H1 (cell line): ENCODE results near the gene PRR22. TPM values are rescaled to one million over a fixed set of nuclear protein-coding genes. Genes with fewer than 3 reads are reported as not detected.

Experiments used
- CTCF ChIA-PET: fragments of 300-600 bp; sonication (Branson Sonifier 250); formaldehyde crosslinking; loops from one replicate; lab custom pipeline; 2021; ENCODE audit not compliant: partially characterized antibody; lab: Charles Lee
- POLR2A ChIA-PET: fragments of 300-600 bp; sonication (Branson Sonifier 250); formaldehyde crosslinking; loops from one replicate; lab custom pipeline; 2021; ENCODE audit warnings: inconsistent platforms; ENCODE audit not compliant: partially characterized antibody; lab: Charles Lee
- DNase-seq, 2 experiments: peaks; one replicate each; pipeline versions ENCODE4 v3.0.0 to v3.0.0-alpha.2; 2010 to 2022; ENCODE audit warnings: low spot score in 2 of 2, low read depth in 1 of 2, mixed read lengths in 1 of 2
- FAIRE-seq: peaks from 2 replicates; lab custom pipeline; 2011; peaks lifted over from hg19 to GRCh38; lab: Jason Lieb, UNC
- H2AFZ ChIP-seq: 2 replicates; pipeline ENCODE4 v1.8.1; 2012; ENCODE audit warnings: low read length, inconsistent platforms
- H2AK5ac ChIP-seq: 2 replicates; pipeline ENCODE4 v1.6.1; 2013; ENCODE audit warnings: low read depth, low read length
- H2BK120ac ChIP-seq: replicated peaks from 2 replicates; pipeline ENCODE3; 2013; ENCODE audit warnings: low read depth, low read length, inconsistent platforms
- H2BK12ac ChIP-seq: 2 replicates; pipeline ENCODE4 v1.6.1; 2013; ENCODE audit warnings: low read depth, low read length
- H2BK15ac ChIP-seq: 2 replicates; pipeline ENCODE4 v1.6.1; 2013; ENCODE audit warnings: low read length
- H2BK20ac ChIP-seq: 2 replicates; pipeline ENCODE4 v1.6.1; 2013; ENCODE audit warnings: low read length
- H2BK5ac ChIP-seq: 2 replicates; pipeline ENCODE4 v1.6.1; 2013; ENCODE audit warnings: low read depth, low read length
- H3K14ac ChIP-seq: 2 replicates; pipeline ENCODE4 v1.6.1; 2013; ENCODE audit warnings: inconsistent platforms; ENCODE audit not compliant: insufficient read length
- H3K18ac ChIP-seq: 2 replicates; pipeline ENCODE4 v1.6.1; 2013; ENCODE audit warnings: low read length; ENCODE audit errors: extremely low read depth
- H3K23ac ChIP-seq: 2 replicates; pipeline ENCODE4 v1.6.1; 2013; ENCODE audit warnings: inconsistent platforms; ENCODE audit not compliant: insufficient read length
- H3K23me2 ChIP-seq: 2 replicates; pipeline ENCODE4 v1.6.1; 2013; ENCODE audit warnings: low read depth, low read length
- H3K27ac ChIP-seq: 2 replicates; pipeline ENCODE4 v1.6.1; 2011; ENCODE audit warnings: low read depth, low read length, inconsistent platforms
- H3K27me3 ChIP-seq, 4 experiments: replicated peaks in 1 of 4; 1 replicate in 1 of 4; 2 replicates in 3 of 4; pipeline versions ENCODE4 v1.6.1 to v1.8.1; 2011 to 2013; ENCODE audit warnings: low read length in 3 of 4, mild to moderate bottlenecking in 3 of 4, inconsistent platforms in 2 of 4, mixed read lengths in 2 of 4, moderate library complexity in 1 of 4; ENCODE audit not compliant: control insufficient read depth in 3 of 4, insufficient read depth in 3 of 4; ENCODE audit errors: extremely low read depth in 1 of 4
- H3K36me3 ChIP-seq, 4 experiments: 2 replicates each; pipeline versions ENCODE4 v1.6.1 to v1.8.1; 2011 to 2013; ENCODE audit warnings: mild to moderate bottlenecking in 4 of 4, low read length in 3 of 4, moderate library complexity in 2 of 4, control low read depth in 1 of 4, inconsistent platforms in 1 of 4; ENCODE audit not compliant: insufficient read depth in 4 of 4, control insufficient read depth in 2 of 4
- H3K4ac ChIP-seq: replicated peaks from 2 replicates; pipeline ENCODE3; 2013; ENCODE audit warnings: low read length, low read depth, mixed read lengths, inconsistent platforms; ENCODE audit not compliant: insufficient read length
- H3K4me1 ChIP-seq, 4 experiments: replicated peaks in 1 of 4; 1 replicate in 1 of 4; 2 replicates in 3 of 4; pipeline versions ENCODE4 v1.6.1 to v1.8.1; 2011 to 2013; ENCODE audit warnings: low read length in 3 of 4, inconsistent platforms in 2 of 4, mixed read lengths in 1 of 4; ENCODE audit not compliant: insufficient read depth in 4 of 4, control insufficient read depth in 3 of 4
- H3K4me2 ChIP-seq, 2 experiments: 2 replicates each; pipeline versions ENCODE4 v1.6.1 to v1.8.1; 2011 to 2013; ENCODE audit warnings: low read depth in 2 of 2, low read length in 2 of 2, control low read depth in 1 of 2, inconsistent platforms in 1 of 2, mild to moderate bottlenecking in 1 of 2; ENCODE audit not compliant: insufficient read depth in 1 of 2
- H3K4me3 ChIP-seq, 4 experiments: fragments of 200-600, 300-600 bp in 1 of 4; sonication (generic), shearing (Covaris generic), sonication (Bioruptor Twin) in 1 of 4; 2 replicates each; pipeline versions ENCODE4 v1.5.1 to v1.8.1; 2011 to 2016; ENCODE audit warnings: low read length in 4 of 4, low read depth in 3 of 4, control low read depth in 2 of 4, inconsistent platforms in 2 of 4, mild to moderate bottlenecking in 2 of 4, mixed read lengths in 1 of 4, moderate library complexity in 1 of 4; ENCODE audit not compliant: insufficient read depth in 2 of 4; ENCODE audit errors: extremely low read depth in 1 of 4
- H3K56ac ChIP-seq: replicated peaks from 2 replicates; pipeline ENCODE3; 2013; ENCODE audit warnings: low read depth, mild to moderate bottlenecking, mixed read lengths, low read length, inconsistent platforms; ENCODE audit not compliant: insufficient read length
- H3K79me1 ChIP-seq: 2 replicates; pipeline ENCODE4 v1.6.1; 2013; ENCODE audit warnings: low read depth, low read length, control low read depth
- H3K79me2 ChIP-seq, 2 experiments: 2 replicates each; pipeline versions ENCODE4 v1.6.1 to v1.8.1; 2012 to 2013; ENCODE audit warnings: low read length in 2 of 2, mild to moderate bottlenecking in 2 of 2, inconsistent platforms in 1 of 2; ENCODE audit not compliant: insufficient read depth in 2 of 2, control insufficient read depth in 1 of 2
- H3K9ac ChIP-seq, 4 experiments: replicated peaks in 1 of 4; 1 replicate in 1 of 4; 2 replicates in 3 of 4; pipeline versions ENCODE4 v1.6.1 to v1.8.1; 2011 to 2013; ENCODE audit warnings: low read depth in 3 of 4, low read length in 3 of 4, control low read depth in 2 of 4, mild to moderate bottlenecking in 2 of 4, moderate library complexity in 2 of 4, inconsistent platforms in 1 of 4; ENCODE audit errors: extremely low read depth in 1 of 4
- H3K9me3 ChIP-seq, 2 experiments: 2 replicates each; pipeline versions ENCODE4 v1.6.1 to v1.8.1; 2012 to 2013; ENCODE audit warnings: mild to moderate bottlenecking in 2 of 2, moderate library complexity in 2 of 2, control low read depth in 1 of 2, inconsistent platforms in 1 of 2, low read depth in 1 of 2, low read length in 1 of 2, mixed read lengths in 1 of 2; ENCODE audit not compliant: insufficient read depth in 2 of 2
- H4K20me1 ChIP-seq, 2 experiments: replicated peaks in 1 of 2; 2 replicates each; pipeline versions ENCODE3 to v1.8.1; 2011 to 2013; ENCODE audit warnings: inconsistent platforms in 2 of 2, low read length in 2 of 2, mild to moderate bottlenecking in 1 of 2; ENCODE audit not compliant: insufficient read depth in 2 of 2, control insufficient read depth in 1 of 2
- H4K5ac ChIP-seq: 2 replicates; pipeline ENCODE4 v1.6.1; 2013; ENCODE audit warnings: low read length, low read depth, mixed read lengths, inconsistent platforms; ENCODE audit not compliant: insufficient read length
- H4K8ac ChIP-seq: 2 replicates; pipeline ENCODE4 v1.8.0; 2013; ENCODE audit warnings: mild to moderate bottlenecking, moderate library complexity, low read length, inconsistent platforms; ENCODE audit not compliant: insufficient read depth; ENCODE audit errors: extremely low read depth
- H4K91ac ChIP-seq: replicated peaks from 2 replicates; pipeline ENCODE3; 2013; ENCODE audit warnings: low read length, mixed read lengths, inconsistent platforms; ENCODE audit not compliant: insufficient read length
- CBX5 ChIP-seq: fragments of 300-800, 300-1000 bp; sonication (generic); IDR thresholded peaks from 2 replicates; pipeline ENCODE4 v1.7.1; 2016; ENCODE audit warnings: antibody characterized with exemption, low read length, low read depth
- EP300 ChIP-seq, 2 experiments: IDR thresholded peaks; 1 replicate in 1 of 2; 2 replicates in 1 of 2; pipeline ENCODE4 v1.6.1; 2011 to 2012; ENCODE audit warnings: low read depth in 2 of 2, low read length in 2 of 2, mild to moderate bottlenecking in 2 of 2, borderline replicate concordance in 1 of 2, inconsistent platforms in 1 of 2, moderate library complexity in 1 of 2
- JUN ChIP-seq: IDR thresholded peaks from 2 replicates; pipeline ENCODE4 v1.6.1; 2011; ENCODE audit warnings: low read depth, mild to moderate bottlenecking, improper control_type of control experiment, low read length
- JUND ChIP-seq: IDR thresholded peaks from 2 replicates; pipeline ENCODE4 v1.6.1; 2011; ENCODE audit warnings: mild to moderate bottlenecking, improper control_type of control experiment, low read length
- RFX5 ChIP-seq: IDR thresholded peaks from 2 replicates; pipeline ENCODE4 v1.6.1; 2011; ENCODE audit warnings: low read depth, low read length, improper control_type of control experiment, borderline replicate concordance
- RNF2 ChIP-seq: fragments of 200-900, 300-1000 bp; sonication (generic); IDR thresholded peaks from 2 replicates; pipeline ENCODE4 v1.7.1; 2016; ENCODE audit warnings: borderline replicate concordance, low read depth, mild to moderate bottlenecking, antibody characterized with exemption, low read length; ENCODE audit not compliant: poor library complexity, severe bottlenecking; ENCODE audit errors: missing control alignments
- SP2 ChIP-seq: IDR thresholded peaks from 2 replicates; pipeline ENCODE4 v1.6.1; 2012; ENCODE audit warnings: mild to moderate bottlenecking, low read length, inconsistent platforms
- SP4 ChIP-seq: IDR thresholded peaks from 2 replicates; pipeline ENCODE4 v1.6.1; 2012; ENCODE audit warnings: low read length, inconsistent platforms
- USF2 ChIP-seq: IDR thresholded peaks from 2 replicates; pipeline ENCODE4 v1.6.1; 2011; ENCODE audit warnings: low read length, improper control_type of control experiment
- YY1 ChIP-seq: IDR thresholded peaks from 2 replicates; pipeline ENCODE4 v1.6.1; 2011; ENCODE audit warnings: low read depth, mild to moderate bottlenecking, low read length
- ZNF274 ChIP-seq: IDR thresholded peaks from 2 replicates; pipeline ENCODE4 v1.7.0; 2012; ENCODE audit warnings: low read length, borderline replicate concordance; ENCODE audit errors: extremely low read depth
- WGBS, 2 experiments: shearing (Covaris generic) in 1 of 2; methylation state at CpG; one replicate each; pipeline versions ENCODE4 v1.1.6 to v1.1.7; 2013 to 2015; ENCODE audit warnings: low lambda C conversion rate in 2 of 2, mixed read lengths in 2 of 2, inconsistent platforms in 1 of 2, low coverage in 1 of 2, missing lambda C conversion rate in 1 of 2; ENCODE audit not compliant: insufficient replicate concordance in 2 of 2, insufficient coverage in 1 of 2, insufficient read length in 1 of 2; ENCODE audit errors: extremely low coverage in 1 of 2, missing lambda C conversion rate in 1 of 2; 5-methylcytosine and 5-hydroxymethylcytosine counted together
- polyA plus RNA-seq, 7 experiments: library from polyadenylated mRNA; depleted of rRNA in 3 of 7; stranded (reverse) in 5 of 7; unstranded in 2 of 7; fragments of >200 nt in 5 of 7; fragments of 200-250 nt in 2 of 7; gene quantifications; 1 replicate in 5 of 7; 2 replicates in 1 of 7; 4 replicates in 1 of 7; pipeline versions ENCODE4 v1.2.1 to v1.2.3, GENCODE V29; 2011 to 2013; ENCODE audit warnings: missing spikeins in 2 of 7, mixed read lengths in 2 of 7
- total RNA-seq: library from RNA; stranded (reverse); fragmentation: NEBNext Ultra II Directional; extraction: Animal tissue kit (Norgen Biotek cat#: 25700); gene quantifications from 2 replicates; pipeline ENCODE4 v1.2.1, GENCODE V29; 2021

The PRR22 gene
- total and polyA plus RNA-seq, 2 of the 8 experiments (the other 6 are each of a cell fraction or from before 2014, with no cell fraction given): 1.9 to 2.1 TPM

- DNase-seq (no peak), FAIRE-seq (no peak)
- CTCF ChIA-PET: interaction anchor here (7.8 kb wide), 1 partner anchor 29 kb away, joined by 58 read pairs; the partner anchor contains the start of gene NRTN
- Histone ChIP-seq H2AFZ (no peak overlapping the region), H4K20me1 (no peaks in the 10 kb centered on the region), H2BK12ac (no peak overlapping the region), H3K9ac (no peak overlapping the region), H4K91ac (no peak overlapping the region), H3K4ac (no peak overlapping the region), H3K79me1 (no peaks in the 10 kb centered on the region), H3K23ac (no peak overlapping the region), H3K56ac (no peak overlapping the region), H2AK5ac (0 out of 2 replicates have a peak overlapping the region, but pooled peaks have one; percentile 75), H3K4me1 (peaks cover 0 to 3% (median 0%) of the 10 kb centered on the region in 4 experiments; a peak in 3 of 7 replicates), H2BK15ac (no peak overlapping the region), H2BK5ac (no peak overlapping the region), H3K14ac (no peak overlapping the region), H3K9me3 (no peaks in the 10 kb centered on the region), H2BK120ac (no peak overlapping the region), H3K36me3 (no peaks in the 10 kb centered on the region), H2BK20ac (no peak overlapping the region), H3K18ac (no peak overlapping the region), H4K8ac (no peak overlapping the region), H3K4me3 (no peak overlapping the region), H3K4me2 (no peak overlapping the region), H3K27me3 (peaks cover 0 to 3% (median 0%) of the 10 kb centered on the region in 4 experiments; a peak in 1 of 7 replicates), H4K5ac (no peak overlapping the region), H3K27ac (no peak overlapping the region), H3K23me2 (peaks cover 10% of the 10 kb centered on the region; the same call in 1 of the 2 replicates), H3K79me2 (no peaks in the 10 kb centered on the region)
- WGBS, 2 experiments: 85% methylated on average over 6 of the region's 6 CpGs; no CpG with 5 or more reads in 1 of the 2 experiments
- POLR2A ChIA-PET: interaction anchor here (1.0 to 1.1 kb wide), 2 partner anchors 10 to 64 kb away, joined by 3 read pairs; no protein-coding TSS in a partner anchor
- no peak for TF ChIP-seq JUN
- no peak for TF ChIP-seq YY1
- no peak for TF ChIP-seq CBX5
- no peak for TF ChIP-seq RFX5
- no peak for TF ChIP-seq RNF2
- no peak for TF ChIP-seq USF2
- TF ChIP-seq SP4: no peak
- TF ChIP-seq ZNF274: no peak
- no peak for TF ChIP-seq SP2
- no peak for TF ChIP-seq JUND
- no peak for TF ChIP-seq EP300 (IDR thresholded peaks at IDR 0.05; ENCODE audit: borderline replicate concordance in 1 of 2, low read depth in 2 of 2, low read length in 2 of 2)
These were observed 48.1 kb upstream of the PRR22 start for GRCh38 chr19:5832527-5833216.
